ENCODE data around the gene KRTAP10-3.

- TF ChIP-seq POLR2A (IDR thresholded peaks at IDR 0.05): no peak
- TF ChIP-seq, protein P1, sequence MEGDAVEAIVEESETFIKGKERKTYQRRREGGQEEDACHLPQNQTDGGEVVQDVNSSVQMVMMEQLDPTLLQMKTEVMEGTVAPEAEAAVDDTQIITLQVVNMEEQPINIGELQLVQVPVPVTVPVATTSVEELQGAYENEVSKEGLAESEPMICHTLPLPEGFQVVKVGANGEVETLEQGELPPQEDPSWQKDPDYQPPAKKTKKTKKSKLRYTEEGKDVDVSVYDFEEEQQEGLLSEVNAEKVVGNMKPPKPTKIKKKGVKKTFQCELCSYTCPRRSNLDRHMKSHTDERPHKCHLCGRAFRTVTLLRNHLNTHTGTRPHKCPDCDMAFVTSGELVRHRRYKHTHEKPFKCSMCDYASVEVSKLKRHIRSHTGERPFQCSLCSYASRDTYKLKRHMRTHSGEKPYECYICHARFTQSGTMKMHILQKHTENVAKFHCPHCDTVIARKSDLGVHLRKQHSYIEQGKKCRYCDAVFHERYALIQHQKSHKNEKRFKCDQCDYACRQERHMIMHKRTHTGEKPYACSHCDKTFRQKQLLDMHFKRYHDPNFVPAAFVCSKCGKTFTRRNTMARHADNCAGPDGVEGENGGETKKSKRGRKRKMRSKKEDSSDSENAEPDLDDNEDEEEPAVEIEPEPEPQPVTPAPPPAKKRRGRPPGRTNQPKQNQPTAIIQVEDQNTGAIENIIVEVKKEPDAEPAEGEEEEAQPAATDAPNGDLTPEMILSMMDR (IDR thresholded peaks at IDR 0.05): no peak
Measured at GRCh38 chr21:44511938-44512275, 46.7 kb downstream of the KRTAP10-3 start.

All from heart left ventricle (tissue), 13 donors.